ENCODE results near the gene PEX11A.

GRCh38 chr15:89666858-89667705 lies 23.5 kb downstream of the PEX11A start:
- TF ChIP-seq POLR2A (IDR thresholded peaks at IDR 0.05; ENCODE audit: control extremely low read depth in 1 of 2, low read depth in 2 of 2, low read length in 2 of 2) (no peak), EP300 (IDR thresholded peaks at IDR 0.05; ENCODE audit: borderline replicate concordance in 1 of 2, low read depth in 2 of 2, low read length in 2 of 2) (no peak), CBX8 (IDR thresholded peaks at IDR 0.05; ENCODE audit: borderline replicate concordance, low read depth, low read length) (no peak), MAX (IDR thresholded peaks at IDR 0.05) (no peak), GABPA (IDR thresholded peaks at IDR 0.05; ENCODE audit: borderline replicate concordance, insufficient read depth, low read length) (no peak), HDAC2 (IDR thresholded peaks at IDR 0.05; ENCODE audit: borderline replicate concordance in 1 of 2, low read depth in 2 of 2, low read length in 2 of 2) (no peak), POLR2AphosphoS5 (IDR thresholded peaks at IDR 0.05; ENCODE audit: low read depth, low read length) (no peak), CTCF (IDR thresholded peaks at IDR 0.05; ENCODE audit: control extremely low read depth in 1 of 3, insufficient read depth in 1 of 3, low read depth in 1 of 3, low read length in 3 of 3) (no peak), ATF2 (IDR thresholded peaks at IDR 0.05; ENCODE audit: low read length) (no peak), POU5F1 (IDR thresholded peaks at IDR 0.05; ENCODE audit: low read depth, low read length) (no peak), RAD21 (IDR thresholded peaks at IDR 0.05 in 1 of 2, conservative IDR thresholded peaks at IDR 0.05 in 1 of 2; ENCODE audit: low read depth in 2 of 2, low read length in 2 of 2) (no peak), SAP30 (IDR thresholded peaks at IDR 0.05; ENCODE audit: insufficient read depth, insufficient replicate concordance, low read length) (no peak), FOSL1 (IDR thresholded peaks at IDR 0.05; ENCODE audit: insufficient read depth, low read depth, low read length) (no peak)
